PC-9 (cell line): ENCODE results near the gene HINFP.

Experiments
- CTCF ChIP-seq: fragments of 200-600 bp; sonication (generic); conservative IDR thresholded peaks from 2 replicates; pipeline ENCODE4 v1.6.1; 2017; ENCODE audit warnings: mixed run types, antibody characterized with exemption, mild to moderate bottlenecking, moderate library complexity
- EZH2 ChIP-seq: fragments of 200-600 bp; sonication (generic); IDR thresholded peaks from 2 replicates; pipeline ENCODE4 v1.8.0; 2017; ENCODE audit warnings: antibody characterized with exemption, low read depth

- TF ChIP-seq CTCF (peak; percentile 27; the same call in 1 of the 2 replicates), EZH2 (no peak)
Observed at GRCh38 chr11:119095066-119095880, 26.1 kb upstream of the HINFP start.
